ENCODE results near the gene ABHD11.

Gene ABHD11

DNA sequence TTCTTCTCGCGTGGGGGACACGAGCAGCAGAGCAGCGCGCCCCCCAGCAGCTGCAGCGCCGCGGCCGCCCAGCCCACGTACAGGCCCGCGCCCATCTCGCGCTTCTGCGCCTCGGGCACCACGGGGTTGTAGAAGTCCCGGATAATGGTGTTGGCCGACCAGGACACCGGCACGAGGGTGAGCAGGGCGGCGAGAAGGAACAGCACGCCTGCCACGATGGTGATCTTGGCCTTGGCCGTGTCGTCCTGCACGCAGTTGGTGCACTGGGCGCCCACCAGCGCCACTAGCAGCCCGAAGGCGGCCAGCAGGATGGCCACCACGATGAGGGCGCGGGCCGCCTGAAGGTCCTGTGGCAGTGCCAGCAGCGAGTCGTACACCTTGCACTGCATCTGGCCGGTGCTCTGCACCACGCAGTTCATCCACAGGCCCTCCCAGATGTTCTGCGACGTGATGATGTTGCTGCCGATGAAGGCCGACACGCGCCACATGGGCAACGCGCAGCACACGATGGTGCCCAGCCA is 30.9 kb upstream of the ABHD11 start:
- Histone ChIP-seq H3K4me3 (ENCODE audit: low read depth, low read length) (0 out of 2 replicates have a peak overlapping the region, but pooled peaks have one; percentile 17), H3K79me2 (ENCODE audit: control insufficient read depth, insufficient read depth, low read length, unreplicated experiment) (no peaks in the 10 kb centered on the region), H3K36me3 (ENCODE audit: insufficient read depth, low read length) (no peaks in the 10 kb centered on the region), H3K4me1 (ENCODE audit: control insufficient read depth, insufficient read depth, low read length, unreplicated experiment) (peaks cover 6% of the 10 kb centered on the region), H2AFZ (ENCODE audit: low read length, unreplicated experiment) (no peak overlapping the region), H3K27ac (ENCODE audit: low read depth, low read length) (no peak overlapping the region), H3K27me3 (ENCODE audit: insufficient read depth, low read length) (peaks cover 34% of the 10 kb centered on the region)

DNA sequence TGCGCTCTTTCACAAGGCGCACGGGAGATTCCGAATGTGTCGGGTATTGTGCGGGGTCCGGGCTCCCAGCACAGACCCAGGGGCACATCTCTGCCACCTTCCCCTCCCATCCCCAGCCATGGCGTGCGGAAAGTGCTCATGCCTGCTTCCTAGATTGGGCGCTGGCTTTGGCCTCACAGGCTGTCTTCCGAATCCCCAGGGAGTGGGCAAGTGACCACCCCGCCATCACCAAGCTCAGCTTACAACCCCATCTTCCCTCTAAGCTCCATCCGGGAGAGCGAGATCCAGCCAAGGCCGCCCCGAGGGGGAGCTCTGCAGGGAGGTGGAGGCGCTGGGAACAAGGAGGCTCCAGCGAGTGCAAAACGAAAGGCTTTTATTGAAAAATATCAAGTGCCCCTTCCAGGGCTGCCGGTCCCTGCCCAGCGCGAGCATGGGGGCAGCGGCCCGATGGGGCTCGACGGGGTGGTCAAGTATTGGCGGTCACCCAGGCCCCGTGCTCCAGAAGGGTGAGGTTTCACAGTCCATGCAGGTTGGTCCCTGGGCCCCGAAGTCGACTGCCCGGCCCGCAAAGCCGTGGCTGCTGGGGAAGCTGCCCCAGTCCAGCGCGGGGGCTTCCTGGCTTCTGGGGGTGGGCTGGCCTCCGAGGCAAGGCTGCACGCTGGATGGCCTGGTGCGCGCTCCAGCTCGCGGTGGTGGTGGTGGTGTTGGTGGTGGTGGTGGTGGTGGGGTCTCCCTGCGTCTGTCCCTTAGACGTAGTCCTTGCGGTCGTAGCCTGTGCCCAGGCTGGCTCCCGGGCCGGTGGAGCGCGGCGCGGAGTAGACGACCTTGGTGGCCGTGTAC is 30.3 kb upstream of the ABHD11 start:
- Histone ChIP-seq H3K4me1 (ENCODE audit: control insufficient read depth, insufficient read depth, low read length, unreplicated experiment) (peaks cover 3% of the 10 kb centered on the region), H3K27me3 (ENCODE audit: insufficient read depth, low read length) (peaks cover 34% of the 10 kb centered on the region), H3K36me3 (ENCODE audit: insufficient read depth, low read length) (no peaks in the 10 kb centered on the region), H3K79me2 (ENCODE audit: control insufficient read depth, insufficient read depth, low read length, unreplicated experiment) (no peaks in the 10 kb centered on the region), H3K27ac (ENCODE audit: low read depth, low read length) (no peak overlapping the region), H3K4me3 (ENCODE audit: low read depth, low read length) (no peak overlapping the region), H2AFZ (ENCODE audit: low read length, unreplicated experiment) (no peak overlapping the region)

DNA sequence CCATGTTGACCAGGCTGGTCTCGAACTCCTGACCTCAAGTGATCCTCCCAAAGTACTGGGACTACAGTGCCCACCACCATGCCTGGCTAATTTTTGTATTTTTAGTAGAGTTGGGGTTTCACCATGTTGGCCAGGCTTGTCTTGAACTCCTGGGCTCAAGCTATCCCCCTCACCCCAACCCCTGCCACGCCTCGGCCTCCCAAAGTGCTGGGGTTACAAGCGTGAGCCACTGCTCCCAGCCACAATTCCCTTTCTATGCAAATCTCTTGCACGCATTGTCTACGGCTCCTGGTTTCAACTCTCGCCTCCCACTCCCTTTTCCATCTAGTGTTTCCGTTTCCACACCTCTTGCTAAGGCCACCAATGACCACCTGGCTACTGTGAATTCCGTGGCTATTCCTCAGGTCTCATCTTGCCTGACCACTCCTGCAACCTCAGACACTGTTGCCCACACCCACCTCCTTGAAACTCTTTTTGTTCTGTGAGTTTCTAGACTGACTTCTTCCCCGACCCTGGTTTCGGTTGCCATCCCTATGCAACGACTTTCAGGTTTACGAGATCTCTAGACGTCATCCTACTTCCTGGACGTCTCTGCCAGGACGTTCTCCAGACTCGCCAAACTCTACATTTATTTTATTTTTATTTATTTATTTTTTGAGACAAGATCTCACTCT is 28.1 kb upstream of the ABHD11 start:
- peaks cover 3% of the 10 kb centered on the region for H3K4me1 ChIP-seq (ENCODE audit: control insufficient read depth, insufficient read depth, low read length, unreplicated experiment)
- H3K27ac ChIP-seq (ENCODE audit: low read depth, low read length): no peak overlapping the region
- no peaks in the 10 kb centered on the region for H3K79me2 ChIP-seq (ENCODE audit: control insufficient read depth, insufficient read depth, low read length, unreplicated experiment)
- H3K36me3 ChIP-seq (ENCODE audit: insufficient read depth, low read length): no peaks in the 10 kb centered on the region
- peaks cover 34% of the 10 kb centered on the region for H3K27me3 ChIP-seq (ENCODE audit: insufficient read depth, low read length)
- H3K4me3 ChIP-seq (ENCODE audit: low read depth, low read length): no peak overlapping the region
- no peak overlapping the region for H2AFZ ChIP-seq (ENCODE audit: low read length, unreplicated experiment)

DNA sequence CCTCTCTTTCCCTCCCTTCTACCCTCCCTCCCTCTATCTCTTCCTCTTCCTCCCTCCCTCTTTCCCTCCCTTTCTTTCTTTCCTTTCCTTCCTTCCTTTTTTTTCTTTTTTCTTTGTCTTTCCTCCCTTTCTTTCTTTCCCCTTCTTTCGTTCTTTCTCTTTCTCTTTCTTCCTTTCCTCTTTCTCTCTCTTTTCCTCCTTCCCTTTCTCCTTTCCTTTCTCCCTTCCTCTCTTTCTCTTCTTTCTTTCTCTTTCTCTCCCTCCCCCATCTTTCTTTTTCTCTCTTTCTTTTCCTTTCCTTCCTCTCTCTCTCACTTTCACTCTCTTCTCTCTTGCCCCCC is 24.0 kb upstream of the ABHD11 start:
- Histone ChIP-seq H3K36me3 (ENCODE audit: insufficient read depth, low read length) (no peaks in the 10 kb centered on the region), H3K79me2 (ENCODE audit: control insufficient read depth, insufficient read depth, low read length, unreplicated experiment) (no peaks in the 10 kb centered on the region), H3K4me3 (ENCODE audit: low read depth, low read length) (no peak overlapping the region), H3K27me3 (ENCODE audit: insufficient read depth, low read length) (no peaks in the 10 kb centered on the region), H2AFZ (ENCODE audit: low read length, unreplicated experiment) (no peak overlapping the region), H3K4me1 (ENCODE audit: control insufficient read depth, insufficient read depth, low read length, unreplicated experiment) (no peaks in the 10 kb centered on the region), H3K27ac (ENCODE audit: low read depth, low read length) (no peak overlapping the region)

DNA sequence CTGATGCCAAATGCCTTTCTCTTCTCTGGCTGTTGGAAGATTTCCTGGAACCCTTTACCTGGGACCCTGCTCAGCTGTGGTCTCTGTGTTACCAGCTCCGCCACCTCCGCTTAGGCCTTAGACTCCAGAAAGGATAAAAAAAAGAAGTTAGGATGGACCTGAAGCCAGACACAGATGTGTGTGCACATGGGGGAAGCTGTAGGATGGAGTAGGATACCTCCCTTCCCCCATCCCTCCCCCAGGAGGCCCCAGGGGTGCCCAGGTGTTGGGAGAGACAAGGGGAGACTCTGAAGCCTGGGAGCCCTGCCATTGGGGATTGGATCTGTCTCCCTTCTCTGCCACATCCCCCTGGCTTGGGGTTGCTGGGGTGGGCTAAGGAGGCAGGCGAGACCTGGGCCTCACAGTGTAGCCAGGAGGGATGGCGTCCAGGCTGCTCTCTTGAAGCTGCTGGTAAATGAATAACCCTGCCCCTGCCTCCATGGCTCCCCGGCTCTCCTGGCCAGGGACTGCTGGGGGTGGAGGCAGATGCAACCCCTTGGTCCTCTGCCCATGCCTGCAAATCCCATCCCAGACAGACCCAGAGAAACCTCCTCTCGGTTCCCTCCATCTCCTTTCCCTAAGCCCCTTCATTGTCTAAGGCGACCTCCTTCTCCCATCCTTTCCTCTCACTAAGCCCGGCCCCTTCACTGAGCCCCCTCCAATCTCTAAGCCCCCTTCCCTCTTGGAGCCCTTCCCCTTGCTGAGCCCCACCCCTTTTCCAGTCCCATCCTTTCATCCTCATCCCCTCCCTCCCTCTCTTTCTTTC is 23.5 kb upstream of the ABHD11 start:
- Histone ChIP-seq H3K27me3 (ENCODE audit: insufficient read depth, low read length) (no peaks in the 10 kb centered on the region), H2AFZ (ENCODE audit: low read length, unreplicated experiment) (no peak overlapping the region), H3K36me3 (ENCODE audit: insufficient read depth, low read length) (no peaks in the 10 kb centered on the region)

DNA sequence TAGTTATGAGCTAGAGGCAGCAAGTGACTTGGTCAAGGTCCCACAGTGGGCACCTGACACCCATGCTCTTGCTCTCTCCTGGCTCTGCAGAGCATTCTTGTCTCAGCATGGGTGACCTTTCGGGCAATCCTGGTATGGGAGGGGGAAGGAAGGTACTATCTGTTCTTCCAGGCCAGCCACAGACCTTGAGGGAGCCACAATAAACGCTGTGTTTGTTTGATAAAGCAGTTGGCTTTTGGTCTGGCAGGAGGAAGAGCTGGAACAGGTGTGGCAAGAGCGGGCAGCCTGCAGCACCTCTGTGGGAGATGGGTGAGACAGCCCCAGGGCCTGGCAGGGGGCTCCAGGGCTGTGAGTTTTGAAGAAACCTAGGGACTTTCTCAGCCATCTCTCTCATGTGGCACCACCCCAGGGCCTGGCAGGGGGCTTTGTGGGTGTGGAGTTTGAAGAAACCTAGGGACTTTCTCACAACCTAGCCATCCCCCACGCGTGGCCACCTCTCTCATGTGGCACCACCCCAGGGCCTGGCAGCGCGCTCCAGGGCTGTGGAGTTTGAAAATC is 20.1 kb upstream of the ABHD11 start:
- H3K36me3 ChIP-seq (ENCODE audit: insufficient read depth, low read length): no peaks in the 10 kb centered on the region
- H3K4me1 ChIP-seq (ENCODE audit: control insufficient read depth, insufficient read depth, low read length, unreplicated experiment): no peaks in the 10 kb centered on the region
- no peak overlapping the region for H3K27ac ChIP-seq (ENCODE audit: low read depth, low read length)
- H3K27me3 ChIP-seq (ENCODE audit: insufficient read depth, low read length): no peaks in the 10 kb centered on the region
- H2AFZ ChIP-seq (ENCODE audit: low read length, unreplicated experiment): no peak overlapping the region
- no peak overlapping the region for H3K4me3 ChIP-seq (ENCODE audit: low read depth, low read length)
- H3K79me2 ChIP-seq (ENCODE audit: control insufficient read depth, insufficient read depth, low read length, unreplicated experiment): no peaks in the 10 kb centered on the region

More for the DNA sequence above, 23.5 kb upstream of the ABHD11 start:
- Histone ChIP-seq H3K79me2 (ENCODE audit: control insufficient read depth, insufficient read depth, low read length, unreplicated experiment) (no peaks in the 10 kb centered on the region), H3K4me3 (ENCODE audit: low read depth, low read length) (no peak overlapping the region), H3K27ac (ENCODE audit: low read depth, low read length) (no peak overlapping the region), H3K4me1 (ENCODE audit: control insufficient read depth, insufficient read depth, low read length, unreplicated experiment) (no peaks in the 10 kb centered on the region)

DNA sequence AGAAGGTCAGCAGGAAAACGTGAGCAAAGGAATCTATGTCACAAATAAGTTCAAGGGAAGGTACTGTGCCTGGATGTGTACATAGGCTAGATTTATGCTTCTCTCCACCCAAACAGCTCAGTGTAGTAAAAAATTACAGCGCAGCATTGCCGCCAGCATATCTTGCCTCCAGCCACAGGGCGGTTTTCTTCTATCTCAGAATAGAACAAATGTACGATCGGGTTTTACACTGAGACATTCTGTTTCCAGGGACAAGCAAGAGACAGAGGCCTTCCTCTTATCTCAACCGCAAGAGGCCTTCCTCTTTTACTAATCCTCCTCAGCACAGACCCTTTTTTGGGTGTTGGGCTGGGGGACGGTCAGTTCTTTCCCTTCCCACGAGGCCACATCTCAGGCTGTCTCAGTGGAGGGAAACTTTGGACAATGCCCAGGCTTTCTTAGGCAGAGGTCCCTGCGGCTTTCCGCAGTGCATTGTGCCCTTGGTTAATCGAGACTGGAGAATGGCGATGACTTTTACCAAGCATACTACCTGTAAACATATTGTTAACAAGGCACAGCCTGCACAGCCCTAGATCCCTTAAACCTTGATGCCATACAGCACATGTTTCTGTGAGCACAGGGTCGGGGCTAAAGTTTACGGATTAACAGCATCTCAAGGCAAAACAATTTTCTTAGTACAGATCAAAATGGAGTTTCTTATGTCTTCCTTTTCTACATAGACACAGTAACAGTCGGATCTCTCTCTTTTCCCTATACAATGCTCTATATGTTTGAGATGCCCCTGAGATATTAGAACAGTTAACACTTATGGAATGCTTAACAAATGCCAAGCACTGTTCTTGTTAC is 11.6 kb upstream of the ABHD11 start:
- Histone ChIP-seq H3K4me3 (ENCODE audit: low read depth, low read length) (no peak overlapping the region), H3K4me1 (ENCODE audit: control insufficient read depth, insufficient read depth, low read length, unreplicated experiment) (no peaks in the 10 kb centered on the region), H3K36me3 (ENCODE audit: insufficient read depth, low read length) (no peaks in the 10 kb centered on the region), H3K79me2 (ENCODE audit: control insufficient read depth, insufficient read depth, low read length, unreplicated experiment) (no peaks in the 10 kb centered on the region), H2AFZ (ENCODE audit: low read length, unreplicated experiment) (no peak overlapping the region), H3K27ac (ENCODE audit: low read depth, low read length) (no peak overlapping the region), H3K27me3 (ENCODE audit: insufficient read depth, low read length) (no peaks in the 10 kb centered on the region)

DNA sequence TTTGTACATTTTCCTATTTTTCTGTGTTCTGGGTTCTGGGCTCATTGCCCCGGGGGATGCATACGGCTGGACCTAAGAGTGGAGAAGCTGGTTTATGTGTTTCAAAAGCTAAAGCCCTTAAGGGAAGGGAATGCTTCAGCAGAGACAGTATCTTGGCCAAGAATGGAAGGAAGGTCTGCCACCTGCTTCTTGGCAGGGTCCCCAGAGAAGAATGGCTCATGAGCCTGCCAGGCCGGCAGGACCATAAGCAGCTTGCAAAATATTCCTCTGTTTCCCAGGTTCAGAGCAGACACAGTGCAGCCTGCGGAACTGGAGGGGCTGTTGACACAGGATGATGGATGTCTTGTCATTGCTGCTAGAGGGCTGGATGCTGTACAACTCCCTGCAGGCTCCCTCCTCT is 7.8 kb upstream of the ABHD11 start:
- Histone ChIP-seq H3K79me2 (ENCODE audit: control insufficient read depth, insufficient read depth, low read length, unreplicated experiment) (no peaks in the 10 kb centered on the region), H3K27me3 (ENCODE audit: insufficient read depth, low read length) (no peaks in the 10 kb centered on the region), H3K4me3 (ENCODE audit: low read depth, low read length) (no peak overlapping the region), H3K4me1 (ENCODE audit: control insufficient read depth, insufficient read depth, low read length, unreplicated experiment) (no peaks in the 10 kb centered on the region), H3K36me3 (ENCODE audit: insufficient read depth, low read length) (no peaks in the 10 kb centered on the region), H2AFZ (ENCODE audit: low read length, unreplicated experiment) (no peak overlapping the region), H3K27ac (ENCODE audit: low read depth, low read length) (no peak overlapping the region)

DNA sequence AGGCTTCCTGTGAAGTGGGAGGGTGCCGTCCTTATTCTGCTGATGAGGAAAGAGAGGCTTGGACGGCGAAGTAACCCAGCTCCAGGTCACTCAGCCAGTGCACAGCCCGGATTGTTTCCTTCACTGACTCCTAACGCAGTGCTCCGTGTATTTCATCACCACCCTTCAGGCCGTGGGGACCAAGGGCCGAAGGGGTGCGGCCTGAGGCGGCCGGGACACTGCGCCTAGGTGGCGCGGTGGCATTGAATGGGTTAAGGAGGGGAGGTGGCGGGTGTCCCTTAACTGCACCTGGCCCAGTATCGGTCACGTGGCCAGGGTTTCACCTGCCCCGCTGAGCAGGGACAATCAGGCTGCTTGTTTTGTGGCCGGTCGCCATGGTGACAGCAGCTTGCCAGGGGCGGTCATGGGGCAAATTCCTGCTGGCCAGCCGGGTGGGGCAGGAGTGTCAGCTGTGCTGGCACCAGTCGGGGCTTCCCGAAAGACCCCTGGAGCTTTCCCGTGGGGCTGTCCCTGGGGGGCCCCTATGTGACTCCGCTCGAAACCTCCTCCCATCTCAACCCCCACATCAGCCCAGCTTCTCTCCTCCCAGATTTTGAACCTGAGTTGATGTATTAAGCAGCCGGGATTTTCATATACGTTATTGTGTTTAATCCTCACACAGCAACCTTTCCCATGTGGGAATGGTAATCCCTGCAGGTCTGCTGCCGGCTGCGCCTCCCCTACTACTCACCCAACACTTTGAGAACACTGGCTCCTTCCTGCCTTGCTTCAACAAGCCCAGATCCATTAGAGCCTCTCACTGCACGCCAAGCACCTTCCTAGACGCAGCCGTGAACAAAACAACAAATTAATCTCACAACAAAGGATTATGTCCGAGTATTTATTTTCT is 4.4 kb upstream of the ABHD11 start:
- Histone ChIP-seq H3K36me3 (ENCODE audit: insufficient read depth, low read length) (no peaks in the 10 kb centered on the region), H3K79me2 (ENCODE audit: control insufficient read depth, insufficient read depth, low read length, unreplicated experiment) (no peaks in the 10 kb centered on the region), H3K27ac (ENCODE audit: low read depth, low read length) (no peak overlapping the region), H2AFZ (ENCODE audit: low read length, unreplicated experiment) (no peak overlapping the region), H3K27me3 (ENCODE audit: insufficient read depth, low read length) (no peaks in the 10 kb centered on the region), H3K4me1 (ENCODE audit: control insufficient read depth, insufficient read depth, low read length, unreplicated experiment) (peaks cover 3% of the 10 kb centered on the region), H3K4me3 (ENCODE audit: low read depth, low read length) (no peak overlapping the region)
